SK-N-SH treated with all-trans-retinoic acid at 6 μM for 48 hours (cell line): ENCODE data around the gene C16orf54.

Source experiments
- ATAC-seq: fragments of 200-7000 bp; cut with Tn5 transposase; 3 replicates; pipeline ENCODE4 v1.9.1; 2020; ENCODE audit warnings: mild to moderate bottlenecking, moderate library complexity
- BACH2 ChIP-seq: fragments of 250-450 bp; sonication (Bioruptor Pico); IDR thresholded peaks from 2 replicates; pipeline ENCODE4 v1.9.0; 2021; ENCODE audit warnings: mild to moderate bottlenecking, borderline replicate concordance
- CREB5 ChIP-seq: fragments of 250-450 bp; sonication (Bioruptor Pico); IDR thresholded peaks from 2 replicates; pipeline ENCODE4 v1.5.1; 2020; ENCODE audit warnings: low read depth, mild to moderate bottlenecking, moderate library complexity
- CSDC2 ChIP-seq: fragments of 250-450 bp; sonication (Bioruptor Pico); IDR thresholded peaks from 2 replicates; pipeline ENCODE4 v1.5.0; 2020; ENCODE audit warnings: mild to moderate bottlenecking, moderate library complexity
- CSRNP3 ChIP-seq: fragments of 250-450 bp; sonication (Bioruptor Pico); IDR thresholded peaks from 2 replicates; pipeline ENCODE4 v1.5.1; 2021; ENCODE audit warnings: mild to moderate bottlenecking, moderate library complexity
- ESRRG ChIP-seq: fragments of 250-450 bp; sonication (Bioruptor Pico); IDR thresholded peaks from 2 replicates; pipeline ENCODE4 v1.6.1; 2021; ENCODE audit warnings: mild to moderate bottlenecking
- GLIS3 ChIP-seq: fragments of 250-450 bp; sonication (Bioruptor Pico); IDR thresholded peaks from 2 replicates; pipeline ENCODE4 v1.5.0; 2020; ENCODE audit warnings: mild to moderate bottlenecking, moderate library complexity
- OSR1 ChIP-seq: fragments of 250-450 bp; sonication (Bioruptor Pico); IDR thresholded peaks from 2 replicates; pipeline ENCODE4 v1.8.0; 2022; ENCODE audit warnings: moderate library complexity, mild to moderate bottlenecking, inconsistent platforms
- PATZ1 ChIP-seq: fragments of 250-450 bp; sonication (Bioruptor Pico); IDR thresholded peaks from 2 replicates; pipeline ENCODE4 v1.8.0; 2020; ENCODE audit warnings: mild to moderate bottlenecking, moderate library complexity, borderline replicate concordance
- POU6F1 ChIP-seq: fragments of 250-450 bp; sonication (Bioruptor Pico); IDR thresholded peaks from 2 replicates; pipeline ENCODE4 v1.8.0; 2021; ENCODE audit warnings: low read depth, mild to moderate bottlenecking, moderate library complexity, borderline replicate concordance
- PPARA ChIP-seq: fragments of 250-450 bp; sonication (Bioruptor Pico); IDR thresholded peaks from 2 replicates; pipeline ENCODE4 v1.5.0; 2020; ENCODE audit warnings: mild to moderate bottlenecking, borderline replicate concordance
- SNAI2 ChIP-seq: fragments of 250-450 bp; sonication (Bioruptor Pico); IDR thresholded peaks from 2 replicates; pipeline ENCODE4 v1.5.0; 2020; ENCODE audit warnings: mild to moderate bottlenecking, moderate library complexity
- TOX ChIP-seq: fragments of 250-450 bp; sonication (Bioruptor Pico); IDR thresholded peaks from 2 replicates; pipeline ENCODE4 v1.8.0; 2021; ENCODE audit warnings: mild to moderate bottlenecking, moderate library complexity, borderline replicate concordance
- TSHZ2 ChIP-seq: fragments of 250-450 bp; sonication (Bioruptor Pico); IDR thresholded peaks from 2 replicates; pipeline ENCODE4 v1.5.0; 2020; ENCODE audit warnings: mild to moderate bottlenecking, moderate library complexity
- ZFP3 ChIP-seq: fragments of 250-450 bp; sonication (Bioruptor Pico); IDR thresholded peaks from 2 replicates; pipeline ENCODE4 v1.5.0; 2020; ENCODE audit warnings: mild to moderate bottlenecking, moderate library complexity
- ZFP30 ChIP-seq: fragments of 450-650 bp; formaldehyde crosslinking; IDR thresholded peaks from 2 replicates; pipeline ENCODE4 v1.5.0; 2022; ENCODE audit warnings: mild to moderate bottlenecking, moderate library complexity
- ZNF70 ChIP-seq: fragments of 450-650 bp; formaldehyde crosslinking; IDR thresholded peaks from 2 replicates; pipeline ENCODE4 v1.5.0; 2020; ENCODE audit warnings: mild to moderate bottlenecking, moderate library complexity
- ZNF8 ChIP-seq: fragments of 450-650 bp; formaldehyde crosslinking; IDR thresholded peaks from 2 replicates; pipeline ENCODE4 v1.5.0; 2020; ENCODE audit warnings: mild to moderate bottlenecking, moderate library complexity

The C16orf54 gene

GRCh38 chr16:29770250-29770929 is 24.6 kb upstream of the C16orf54 start (continued):
- no peak for TF ChIP-seq BACH2 (CRISPR knock-in tag)
- no peak for TF ChIP-seq TSHZ2
- TF ChIP-seq PPARA (CRISPR knock-in tag), result no peak

GRCh38 chr16:29769507-29769906 is 23.7 kb upstream of the C16orf54 start:
- ATAC-seq, result no peak
- no peak for TF ChIP-seq CSRNP3 (CRISPR knock-in tag)
- TF ChIP-seq ESRRG (CRISPR knock-in tag), result no peak
- no peak for TF ChIP-seq SNAI2 (CRISPR knock-in tag)
- TF ChIP-seq OSR1 (CRISPR knock-in tag), result no peak
- TF ChIP-seq TSHZ2, result no peak
- no peak for TF ChIP-seq ZNF70 (CRISPR knock-in tag)
- no peak for TF ChIP-seq PATZ1 (CRISPR knock-in tag)
- TF ChIP-seq POU6F1 (CRISPR knock-in tag), result no peak
- TF ChIP-seq CSDC2 (CRISPR knock-in tag), result no peak
- no peak for TF ChIP-seq BACH2 (CRISPR knock-in tag)
- no peak for TF ChIP-seq ZFP3 (CRISPR knock-in tag)

- no peak for ATAC-seq
- TF ChIP-seq CSDC2 (CRISPR knock-in tag) (no peak), PATZ1 (CRISPR knock-in tag) (no peak), OSR1 (CRISPR knock-in tag) (no peak), PPARA (CRISPR knock-in tag) (no peak), GLIS3 (CRISPR knock-in tag) (no peak), ZNF8 (CRISPR knock-in tag) (no peak), BACH2 (CRISPR knock-in tag) (no peak), POU6F1 (CRISPR knock-in tag) (no peak), ZNF70 (CRISPR knock-in tag) (no peak), CSRNP3 (CRISPR knock-in tag) (no peak), ZFP30 (CRISPR knock-in tag) (no peak), CREB5 (CRISPR knock-in tag) (no peak), TOX (CRISPR knock-in tag) (no peak), ZFP3 (CRISPR knock-in tag) (no peak)
Measured at GRCh38 chr16:29767062-29767461, 21.3 kb upstream of the C16orf54 start.
